NCI-H128 (cell line): ENCODE results near the gene LRRC71.
A peak's percentile ranks its signal among the peaks of the same experiment; 100 is the strongest.
"Not testable (repeated sequence)": the region's sequence is repeated elsewhere in the genome, so short reads cannot be mapped to it uniquely, and the experiment has no call there.

ENCODE experiments used
- DNase-seq: peaks from one replicate; lab custom pipeline; 2025; ENCODE audit not compliant: unreplicated experiment; lab: John Stamatoyannopoulos, UW

LRRC71 gene

DNA sequence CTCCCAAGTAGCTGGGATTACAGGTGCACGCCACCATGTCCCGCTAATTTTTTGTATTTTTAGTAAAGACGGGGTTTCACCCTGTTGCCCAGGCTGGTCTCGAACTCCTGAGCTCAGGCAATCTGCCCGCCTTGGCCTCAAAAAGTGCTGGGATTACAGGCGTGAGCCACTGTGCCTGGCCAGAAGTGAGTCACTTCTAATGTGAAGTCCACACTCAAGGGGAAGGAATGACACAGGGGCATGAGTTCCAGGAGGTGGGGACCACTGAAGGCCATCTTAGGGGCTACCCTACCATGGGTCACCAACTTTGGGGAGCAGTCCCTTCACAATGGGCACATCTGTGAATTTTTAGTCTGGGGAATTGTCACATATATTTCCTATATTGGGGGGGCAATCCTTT, 6.3 kb downstream of the LRRC71 start:
- DNase-seq, result not testable (repeated sequence)

DNA sequence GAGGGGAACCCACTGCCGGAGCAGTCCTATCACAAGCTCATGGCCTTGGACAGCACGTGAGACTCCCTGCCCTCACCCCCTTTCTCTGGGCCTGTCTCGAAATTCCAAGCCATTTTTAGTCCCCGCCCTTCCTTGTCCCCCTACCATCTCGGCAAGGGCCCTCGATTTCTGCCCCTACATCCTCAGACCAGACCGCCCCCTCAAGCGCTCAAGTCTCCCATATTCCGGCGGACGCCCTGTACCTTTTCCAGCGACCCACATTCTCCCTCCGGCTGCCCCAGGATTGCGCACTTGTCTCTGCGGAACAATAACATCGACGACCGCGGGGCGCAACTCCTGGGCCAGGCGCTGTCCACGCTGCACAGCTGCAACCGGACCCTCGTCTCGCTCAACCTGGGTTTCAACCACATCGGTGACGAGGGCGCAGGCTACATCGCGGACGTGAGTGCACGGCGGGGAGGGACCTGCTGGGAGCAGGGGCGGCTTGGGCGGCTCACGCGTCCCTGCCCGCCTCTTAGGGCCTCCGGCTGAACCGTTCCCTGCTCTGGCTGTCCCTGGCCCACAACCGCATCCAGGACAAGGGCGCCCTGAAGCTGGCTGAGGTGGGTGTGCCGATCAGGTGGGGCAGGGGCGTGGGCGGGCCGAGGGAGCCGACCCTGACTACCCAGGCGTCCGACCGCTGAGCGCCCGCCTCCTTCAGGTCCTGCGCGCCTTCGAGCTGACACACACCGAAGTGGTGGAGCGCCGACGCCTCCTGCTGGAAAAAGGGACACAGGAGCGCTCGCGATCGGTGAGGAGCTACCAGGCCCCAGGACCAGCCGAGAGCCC, 7.0 kb downstream of the LRRC71 start:
- peak; percentile 70 for DNase-seq

DNA sequence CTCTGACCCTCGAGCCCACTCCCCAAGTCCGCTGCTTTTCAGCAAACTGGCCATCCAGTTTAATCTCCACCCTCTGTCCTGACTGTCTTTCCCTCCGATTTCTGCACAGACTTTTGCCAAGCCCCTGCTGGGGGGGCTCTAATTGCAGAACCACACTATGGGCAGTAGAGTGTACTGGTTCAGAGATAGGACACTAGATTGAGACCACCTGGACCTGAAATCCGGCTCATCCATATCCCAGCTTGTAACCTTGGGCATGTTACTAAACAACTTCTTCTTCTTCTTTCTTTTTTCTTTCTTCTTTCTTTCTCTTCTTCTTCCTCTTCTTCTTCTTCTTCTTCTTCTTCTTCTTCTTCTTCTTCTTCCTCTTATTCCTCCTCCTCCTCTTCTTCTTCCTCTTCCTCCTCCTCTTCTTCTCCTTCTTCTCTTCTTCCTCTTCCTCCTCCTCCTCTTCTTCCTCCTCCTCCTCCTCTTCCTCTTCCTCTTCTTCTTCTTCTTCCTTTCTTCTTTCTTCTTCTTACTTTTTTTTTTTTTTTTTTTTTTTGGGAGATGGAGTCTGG, 7.7 kb downstream of the LRRC71 start:
- no peak for DNase-seq

DNA sequence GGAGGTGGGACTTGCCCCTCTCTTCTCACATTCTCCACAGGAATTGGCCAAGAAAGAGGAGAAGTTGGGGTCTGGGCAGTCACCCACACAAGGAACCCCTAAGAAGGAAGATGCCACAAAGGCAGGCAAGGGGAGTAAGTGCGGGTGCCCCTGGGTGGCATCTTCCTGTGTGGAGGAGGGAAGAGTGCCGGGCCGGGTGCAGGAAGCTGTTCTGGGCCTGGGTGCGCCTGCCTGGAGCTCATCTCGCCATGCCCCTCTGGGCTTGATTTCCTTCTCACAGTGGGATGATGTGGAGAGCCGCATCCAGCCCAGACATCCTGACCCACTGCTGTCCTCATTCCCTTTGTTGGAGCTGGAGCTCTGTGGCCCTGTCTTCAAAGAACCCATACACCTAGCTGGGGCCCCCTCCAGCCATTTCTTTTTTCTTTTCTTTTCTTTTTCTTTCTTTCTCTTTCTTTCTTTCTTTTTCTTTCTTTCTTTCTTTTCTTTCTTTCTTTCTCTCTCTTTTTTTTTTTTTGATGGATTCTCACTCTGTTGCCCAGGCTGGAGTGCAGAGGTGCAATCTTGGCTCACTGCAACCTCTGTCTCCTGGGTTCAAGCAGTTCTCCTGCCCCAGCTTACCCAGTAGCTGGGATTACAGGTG, 9.3 kb downstream of the LRRC71 start:
- no peak for DNase-seq

DNA sequence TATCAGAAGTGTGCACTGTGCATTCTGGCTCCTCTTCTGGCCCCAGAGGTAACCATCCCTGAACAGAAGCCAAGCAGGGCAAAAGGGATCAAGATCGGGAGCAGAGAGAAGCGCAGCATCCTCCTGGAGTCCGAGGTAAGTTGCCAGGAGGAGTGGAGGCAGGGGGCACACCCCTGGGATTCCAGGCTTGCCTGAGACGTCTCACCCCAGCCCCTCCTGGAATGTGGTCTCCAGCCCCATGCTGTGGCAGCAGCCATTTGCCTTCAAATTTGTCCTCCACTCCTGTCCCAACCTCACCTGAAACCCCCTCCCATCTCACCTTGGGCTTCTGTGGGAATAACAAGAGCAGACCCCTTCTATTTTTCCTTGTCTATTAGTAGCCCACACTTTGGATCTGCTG, 10.1 kb downstream of the LRRC71 start:
- DNase-seq, result no peak

DNA sequence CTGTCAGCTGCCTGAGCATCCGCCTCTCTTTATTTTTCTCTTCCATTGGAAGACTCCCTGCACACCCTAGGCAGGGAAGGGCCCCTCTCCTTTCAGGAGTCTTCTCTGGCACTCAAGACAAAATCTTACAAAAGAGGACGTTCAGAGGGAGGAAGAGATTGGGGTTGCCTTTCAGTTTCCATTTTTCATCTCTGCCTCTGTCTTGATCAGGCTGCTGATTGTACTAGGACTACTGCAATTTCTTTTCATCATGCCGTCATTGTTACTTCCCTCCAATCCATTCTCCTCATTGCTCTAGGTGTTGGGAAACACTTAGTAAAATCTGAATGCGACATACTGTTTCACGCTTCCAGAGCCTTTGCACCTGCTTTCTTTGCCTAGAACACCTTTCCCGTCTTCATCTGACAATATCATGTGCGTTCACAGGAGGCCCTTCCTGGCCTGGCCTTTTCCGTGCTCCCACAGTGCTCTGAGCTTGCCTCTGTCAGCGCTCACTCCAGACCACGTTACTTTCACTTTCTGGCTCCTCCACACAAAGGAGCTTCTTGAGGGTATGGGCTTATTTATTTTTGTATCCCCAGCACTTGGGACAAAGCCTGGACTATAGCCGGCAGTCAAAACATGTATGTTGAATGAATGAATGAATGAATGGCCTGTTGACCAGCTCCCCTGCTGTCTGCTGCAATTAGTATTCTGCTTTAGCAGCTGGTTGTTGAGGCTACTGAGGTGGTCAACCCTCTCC, 10.9 kb downstream of the LRRC71 start:
- no peak for DNase-seq

DNA sequence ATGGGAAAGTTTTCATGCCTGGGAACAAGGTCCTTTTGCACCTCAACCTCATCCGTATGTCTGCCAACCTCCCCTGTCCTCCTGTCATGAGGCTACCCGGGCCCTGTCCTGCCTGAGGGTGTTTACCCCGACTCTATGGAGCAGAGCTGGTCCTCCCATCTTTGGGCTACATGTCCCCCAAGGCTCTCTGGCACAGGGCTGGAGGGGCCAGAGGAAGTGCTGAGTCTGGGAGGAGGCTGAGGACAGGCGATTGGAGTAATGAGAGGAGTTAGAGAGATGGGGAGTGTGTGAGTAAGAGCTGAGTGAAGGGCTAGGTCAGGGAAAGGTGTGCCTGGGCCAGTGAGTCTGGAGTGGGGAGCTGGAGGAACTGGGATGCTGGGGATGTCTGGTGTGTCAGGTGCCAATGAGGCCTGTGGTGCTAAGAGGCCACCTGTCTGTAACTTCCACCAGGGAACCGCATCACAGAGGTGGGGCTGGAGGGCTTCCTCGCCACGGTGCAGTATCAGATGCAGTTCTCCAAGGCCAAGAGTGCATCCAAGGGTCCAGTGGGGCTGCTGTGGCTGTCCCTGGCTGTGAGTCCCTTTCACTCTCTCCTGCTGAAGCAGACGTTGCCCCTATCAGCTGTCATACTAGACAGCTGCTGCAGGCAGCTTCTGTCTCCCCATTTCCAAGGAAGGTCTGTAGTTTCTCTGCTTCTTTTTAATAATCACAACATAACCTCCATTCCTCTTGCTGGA, 11.7 kb downstream of the LRRC71 start:
- DNase-seq, result no peak

DNA sequence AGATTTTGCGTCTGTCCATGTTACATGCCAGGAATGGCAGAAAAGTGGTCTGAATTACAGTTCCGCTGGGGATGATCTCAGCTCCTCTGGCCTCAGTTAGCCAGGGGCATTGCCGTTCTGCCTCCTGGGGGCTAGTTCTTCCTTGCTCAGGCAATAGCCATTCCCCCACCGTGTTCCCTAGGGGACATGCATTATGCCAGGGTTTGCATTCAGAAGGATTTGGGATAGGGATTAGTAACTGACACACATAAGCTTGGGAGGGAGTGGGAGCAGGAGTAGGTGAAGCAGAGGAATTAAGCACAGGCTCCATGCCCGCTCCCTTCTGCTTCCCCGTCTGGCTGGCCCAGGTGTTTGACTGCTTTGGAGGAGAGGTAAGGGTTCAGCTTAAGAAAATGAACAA, 12.7 kb downstream of the LRRC71 start:
- DNase-seq, result no peak

DNA sequence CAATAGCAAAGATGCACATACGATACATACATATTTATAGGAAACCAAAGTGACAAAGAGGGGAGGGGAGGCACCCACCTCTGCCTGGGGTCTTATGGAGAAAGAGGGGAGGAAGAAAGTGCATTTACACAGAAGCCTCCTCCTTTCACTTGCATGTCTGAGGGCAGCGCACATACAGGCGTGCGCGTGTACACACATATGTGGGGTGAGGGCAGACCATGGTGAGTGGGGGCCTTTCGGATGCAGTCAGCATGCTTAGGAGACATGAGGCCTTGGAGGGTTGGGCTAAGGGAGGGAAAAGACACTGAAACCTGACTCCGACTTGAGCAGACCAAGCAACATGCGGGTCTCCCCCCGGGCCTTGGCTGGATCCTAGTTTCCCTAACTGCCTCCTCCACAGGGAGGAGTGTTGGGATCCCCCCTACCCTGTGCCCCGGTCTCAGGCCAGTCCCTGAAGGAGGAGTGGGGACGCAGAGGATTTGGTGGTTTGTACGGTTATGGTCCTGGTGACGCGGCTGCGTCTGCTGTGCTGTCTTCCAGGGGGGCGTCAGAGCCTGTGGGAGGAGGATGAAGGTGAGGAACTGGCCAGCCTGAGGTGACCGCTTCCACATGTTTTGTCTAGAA, 15.2 kb downstream of the LRRC71 start:
- DNase-seq, result no peak

DNA sequence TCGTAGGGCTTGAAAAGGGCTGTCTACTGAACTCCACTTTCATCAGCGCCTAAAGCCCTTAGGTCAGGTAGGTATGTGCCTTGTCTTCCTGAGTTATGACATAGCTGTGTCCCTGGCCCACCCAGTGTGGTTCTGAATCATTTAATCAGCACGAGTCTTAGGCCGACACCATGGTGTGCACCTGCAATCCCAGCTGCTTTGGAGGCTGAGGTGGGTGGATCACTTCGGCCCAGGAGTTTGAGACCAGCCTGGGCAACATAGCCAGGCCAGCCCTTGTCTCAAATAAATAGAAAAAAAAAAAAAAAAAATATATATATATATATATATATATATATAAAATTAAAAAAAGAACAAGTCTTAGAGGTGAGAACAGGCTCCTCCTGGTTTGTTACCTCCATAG, 15.8 kb downstream of the LRRC71 start:
- no peak for DNase-seq

DNA sequence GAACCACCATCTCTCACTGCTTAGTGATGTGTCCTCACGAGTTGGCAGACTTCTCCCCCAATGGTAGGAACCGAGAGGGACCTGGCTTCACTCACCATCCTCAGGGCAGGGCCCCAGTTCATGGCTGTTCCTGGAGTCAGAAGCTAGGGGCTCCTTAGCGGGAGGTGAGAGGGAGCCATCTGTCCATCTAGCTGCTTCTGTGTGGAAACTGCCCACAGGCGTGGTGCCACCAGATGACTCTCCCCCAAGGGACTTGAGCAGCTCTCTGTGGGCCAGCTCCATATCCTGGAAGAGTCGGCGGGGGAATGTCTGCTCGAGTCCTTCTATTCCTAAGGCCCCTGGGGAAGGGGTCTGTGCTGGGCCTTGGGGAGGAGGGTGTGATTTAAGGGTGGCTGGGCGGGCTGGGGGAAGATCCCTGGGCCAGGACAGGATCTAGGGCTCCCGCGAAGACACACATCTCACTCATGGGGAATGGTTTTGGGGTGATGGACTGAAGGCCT, 16.3 kb downstream of the LRRC71 start:
- DNase-seq, result no peak

DNA sequence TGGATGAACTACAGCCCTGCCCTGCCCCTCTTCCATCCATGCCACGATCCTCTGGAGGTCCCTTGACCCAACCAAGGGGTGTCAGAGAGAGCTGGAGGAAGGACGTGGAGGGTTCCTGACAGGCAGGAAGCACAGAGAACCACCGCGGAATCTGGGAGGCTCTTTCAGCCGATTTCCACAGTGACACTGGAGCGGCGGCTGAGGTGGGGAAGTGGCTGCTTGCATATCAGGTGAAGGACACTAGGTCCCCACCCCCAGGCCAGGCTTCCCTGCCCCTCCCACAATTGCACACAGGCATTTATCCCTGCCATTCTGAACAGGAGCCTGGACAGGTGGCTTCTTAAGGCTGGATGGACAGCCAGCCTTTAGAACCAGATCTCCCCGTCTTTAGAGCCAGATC, 17.5 kb downstream of the LRRC71 start:
- no peak for DNase-seq

DNA sequence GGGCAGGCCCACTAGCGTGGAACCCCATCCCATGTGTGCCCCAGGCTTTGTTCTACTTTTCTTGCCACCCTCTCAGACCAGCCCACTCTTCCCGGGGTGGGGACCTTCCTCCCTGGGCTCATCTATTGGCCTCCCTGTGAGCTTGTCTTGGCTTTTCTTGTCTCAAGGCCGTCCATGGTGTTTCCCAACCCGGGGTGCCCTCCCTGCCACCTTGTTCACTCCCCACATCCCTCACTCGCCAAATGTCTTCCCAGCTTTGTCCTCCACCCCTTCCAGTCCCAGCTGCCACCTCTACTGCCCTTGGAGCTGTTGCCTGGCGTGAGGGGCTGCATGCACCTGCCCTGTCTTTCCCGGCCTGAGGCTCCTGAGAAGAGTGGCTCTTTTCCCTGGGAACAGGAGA, 18.4 kb downstream of the LRRC71 start:
- no peak for DNase-seq

DNA sequence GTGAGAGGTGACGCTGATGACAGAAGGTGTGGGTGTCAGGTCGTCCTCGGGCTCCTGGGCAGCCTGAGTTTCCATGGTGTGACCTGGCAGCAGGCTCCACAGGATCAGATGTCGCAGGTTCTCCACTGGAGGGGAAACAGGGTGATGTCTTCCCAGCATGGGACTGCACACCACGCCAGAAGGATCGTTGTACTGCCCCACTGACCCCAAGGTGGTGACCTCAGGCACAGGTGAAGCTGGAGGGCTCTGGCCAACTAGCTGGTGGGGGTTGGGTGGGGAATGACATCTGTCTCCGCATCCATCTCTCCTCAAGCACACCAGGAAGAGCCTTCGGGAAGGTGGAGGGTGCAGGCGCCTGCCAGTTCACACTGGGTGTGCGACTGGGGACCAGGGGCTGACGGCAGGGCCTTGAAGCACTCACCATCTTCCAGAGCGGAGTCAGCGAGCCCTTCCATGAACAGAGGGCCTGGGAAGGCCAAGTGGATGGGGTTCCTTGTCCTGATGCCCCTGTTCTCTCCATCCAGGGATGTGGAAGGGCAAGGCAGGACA, 19.4 kb downstream of the LRRC71 start:
- no peak for DNase-seq

DNA sequence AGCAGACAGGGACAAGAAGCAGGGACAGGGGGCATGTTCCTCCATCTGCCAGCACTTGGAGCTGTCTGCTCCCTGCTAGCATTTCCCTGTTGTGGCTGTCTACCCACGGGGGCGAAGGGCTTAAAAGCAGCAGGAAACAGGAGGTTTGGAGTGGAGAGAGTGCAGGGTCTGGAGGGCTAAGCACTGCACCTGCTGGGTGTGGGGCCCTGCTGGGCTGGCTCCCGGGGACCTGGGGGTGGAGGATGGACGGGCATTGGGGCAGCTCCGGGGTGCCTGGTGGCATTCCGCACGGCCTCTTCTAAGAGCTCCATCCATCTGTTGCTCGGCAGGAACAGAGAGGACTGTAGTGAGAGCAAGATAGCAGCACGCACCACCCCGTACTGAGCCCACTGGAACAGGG, 21.2 kb downstream of the LRRC71 start:
- DNase-seq, result no peak

DNA sequence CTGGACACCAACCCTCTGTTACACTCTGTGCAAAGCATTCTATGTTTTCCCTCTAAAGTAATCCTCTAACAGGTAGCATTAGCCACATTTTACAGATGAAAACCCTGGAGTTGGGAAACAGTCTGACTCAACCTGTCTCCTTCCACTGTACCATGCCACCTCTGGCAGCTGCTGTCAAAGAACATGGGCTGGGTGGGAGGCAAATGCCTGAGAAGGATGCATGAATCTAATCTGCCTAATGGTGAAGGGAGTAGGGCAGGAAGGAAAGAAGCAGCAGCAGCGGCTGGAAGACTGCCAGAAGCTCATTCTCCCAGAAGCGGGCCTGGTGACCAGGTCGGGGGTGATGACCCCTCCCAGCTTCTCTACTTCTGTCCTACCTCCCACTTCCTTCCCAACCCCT, 21.7 kb downstream of the LRRC71 start:
- no peak for DNase-seq

DNA sequence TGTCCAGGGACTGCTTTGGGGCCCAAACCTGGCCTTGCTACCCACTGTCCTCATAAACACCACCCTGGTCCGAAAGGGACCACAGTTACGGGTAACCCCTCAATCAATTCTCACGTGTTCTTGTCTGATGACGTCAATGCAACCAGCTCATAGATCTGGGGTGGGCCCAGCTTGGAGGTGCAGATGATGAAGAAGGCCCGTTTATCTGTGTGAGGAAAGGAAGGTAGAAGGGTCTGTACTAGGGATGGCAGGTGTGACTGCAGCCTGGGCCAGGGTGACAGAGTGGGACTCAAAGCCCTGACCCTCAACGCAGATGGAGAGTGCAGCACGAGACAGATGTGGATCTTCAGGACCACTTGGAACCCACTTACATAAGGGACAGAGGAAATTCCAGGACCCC, 22.1 kb downstream of the LRRC71 start:
- DNase-seq, result no peak

DNA sequence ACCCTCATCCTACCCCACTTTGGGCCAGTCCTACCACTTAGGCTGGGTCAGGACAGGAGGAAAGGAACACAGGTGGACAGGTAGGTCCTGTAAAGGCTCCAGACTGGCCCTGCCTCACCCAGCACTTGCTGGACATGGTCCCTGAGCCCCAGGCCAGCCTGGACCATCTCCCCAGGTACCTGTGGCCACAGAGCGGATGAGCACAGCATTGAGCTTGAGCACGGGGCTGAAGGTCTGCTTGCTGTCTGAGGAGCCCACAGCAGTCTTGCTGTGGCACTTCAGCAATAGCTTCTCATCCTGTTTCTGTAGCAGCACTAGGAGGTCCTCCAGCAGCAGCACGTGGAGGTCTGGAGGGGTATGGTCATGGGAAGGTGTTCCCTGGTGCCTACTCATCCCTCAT, 23.3 kb downstream of the LRRC71 start:
- no peak for DNase-seq

DNA sequence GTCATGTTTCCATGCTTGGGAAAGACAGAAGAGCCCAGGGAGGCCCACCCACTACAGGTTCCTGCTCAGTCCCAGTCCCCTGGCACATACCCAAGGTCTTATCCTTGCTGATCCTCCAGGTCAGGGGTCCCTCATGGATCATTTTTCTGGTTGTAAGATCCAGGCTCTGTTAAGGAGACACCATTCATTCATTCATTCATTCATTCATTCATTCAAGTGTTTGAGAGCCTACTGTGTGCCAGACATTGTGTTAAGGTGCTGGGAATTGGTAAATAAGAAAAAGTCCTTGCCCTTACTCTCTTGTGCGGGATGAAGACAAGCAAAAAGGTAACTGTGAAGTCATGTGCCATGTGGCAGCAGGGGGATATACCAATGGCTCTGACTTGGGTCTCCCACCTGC, 23.8 kb downstream of the LRRC71 start:
- no peak for DNase-seq

DNA sequence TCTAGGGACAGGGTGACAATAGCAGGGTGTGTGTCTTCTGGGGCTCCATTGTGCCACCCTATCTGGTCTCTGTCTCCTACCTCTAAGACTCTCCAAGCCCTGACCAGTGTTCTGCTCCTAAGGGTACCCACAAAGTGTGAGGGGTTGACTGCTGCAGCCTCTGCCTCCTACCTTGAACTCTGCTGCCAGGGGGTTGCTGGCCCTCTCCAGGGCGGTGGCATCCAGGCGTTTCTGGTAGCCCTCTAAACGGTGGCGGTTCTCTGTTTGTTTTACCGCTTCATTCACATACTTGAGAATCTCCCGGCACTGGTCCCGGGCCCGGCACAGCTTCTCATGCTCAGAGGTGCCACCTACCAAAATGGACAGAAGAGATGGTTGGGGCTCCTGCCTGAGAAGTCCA, 24.4 kb downstream of the LRRC71 start:
- DNase-seq, result no peak
